Bronchial epithelial cell (primary cell): ENCODE measurements around the gene EXOSC2. TPM values are rescaled to one million over a fixed set of nuclear protein-coding genes. Genes with fewer than 3 reads are reported as not detected.

Experiments
- DNase-seq: peaks from one replicate; pipeline ENCODE4 v3.0.0-alpha.2; 2010; ENCODE audit warnings: low read depth
- FAIRE-seq: peaks from 2 replicates; lab custom pipeline; 2011; peaks lifted over from hg19 to GRCh38; lab: Jason Lieb, UNC
- H3K27me3 ChIP-seq: 2 replicates; pipeline ENCODE4 v1.5.1; 2011; ENCODE audit warnings: low read length; ENCODE audit not compliant: control insufficient read depth, insufficient read depth
- H3K36me3 ChIP-seq: 2 replicates; pipeline ENCODE4 v1.5.1; 2011; ENCODE audit warnings: low read length; ENCODE audit not compliant: control insufficient read depth, insufficient read depth
- H3K4me3 ChIP-seq: 2 replicates; pipeline ENCODE4 v1.5.1; 2011; ENCODE audit warnings: mild to moderate bottlenecking, low read depth, low read length, control low read depth
- total RNA-seq: library from RNA; depleted of rRNA; stranded (reverse); fragments of >200 nt; gene quantifications from 2 replicates; pipeline ENCODE4 v1.2.1, GENCODE V29; 2014
- TF ChIP-seq, protein P1 (sequence below): IDR thresholded peaks from 2 replicates; pipeline ENCODE4 v1.5.1; 2011; ENCODE audit warnings: mild to moderate bottlenecking, moderate library complexity, low read length, control low read depth, inconsistent platforms; ENCODE audit not compliant: insufficient read depth, severe bottlenecking

Gene EXOSC2
- total RNA-seq, 1 donor from 2014 or later: 38.7 TPM

DNA sequence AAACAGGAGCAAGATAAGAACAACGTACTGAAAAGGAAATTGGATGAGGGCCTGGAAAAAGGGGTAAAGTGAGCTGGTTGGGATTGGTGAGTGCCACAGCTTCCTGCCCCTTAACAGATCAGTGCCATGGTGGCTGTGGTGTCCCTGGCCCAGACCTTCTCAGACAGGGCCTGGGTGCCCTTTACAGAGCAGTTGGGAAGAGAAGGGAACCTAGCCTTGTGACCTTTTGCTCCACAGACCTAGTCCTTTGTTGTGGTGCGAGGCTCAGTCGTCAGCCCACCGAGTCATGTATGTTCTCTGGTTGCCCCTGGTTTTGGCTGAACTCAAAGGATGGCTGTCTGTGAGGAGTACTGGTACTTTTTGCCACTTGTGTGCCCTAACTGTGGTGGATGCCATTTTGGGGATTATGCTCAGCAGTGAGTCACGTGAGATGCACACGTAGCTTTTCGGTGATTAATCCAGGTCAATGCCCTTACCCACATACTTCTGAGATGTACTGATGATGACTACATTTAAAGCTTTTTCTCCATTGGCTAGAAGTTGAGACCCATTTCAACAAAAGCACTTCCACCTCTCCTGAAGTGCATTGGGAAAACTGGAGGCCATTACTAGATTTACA lies 48.4 kb downstream of the EXOSC2 start:
- Histone ChIP-seq H3K27me3 (no peaks in the 10 kb centered on the region), H3K36me3 (no peaks in the 10 kb centered on the region), H3K4me3 (no peak overlapping the region)
- TF ChIP-seq, protein P1, sequence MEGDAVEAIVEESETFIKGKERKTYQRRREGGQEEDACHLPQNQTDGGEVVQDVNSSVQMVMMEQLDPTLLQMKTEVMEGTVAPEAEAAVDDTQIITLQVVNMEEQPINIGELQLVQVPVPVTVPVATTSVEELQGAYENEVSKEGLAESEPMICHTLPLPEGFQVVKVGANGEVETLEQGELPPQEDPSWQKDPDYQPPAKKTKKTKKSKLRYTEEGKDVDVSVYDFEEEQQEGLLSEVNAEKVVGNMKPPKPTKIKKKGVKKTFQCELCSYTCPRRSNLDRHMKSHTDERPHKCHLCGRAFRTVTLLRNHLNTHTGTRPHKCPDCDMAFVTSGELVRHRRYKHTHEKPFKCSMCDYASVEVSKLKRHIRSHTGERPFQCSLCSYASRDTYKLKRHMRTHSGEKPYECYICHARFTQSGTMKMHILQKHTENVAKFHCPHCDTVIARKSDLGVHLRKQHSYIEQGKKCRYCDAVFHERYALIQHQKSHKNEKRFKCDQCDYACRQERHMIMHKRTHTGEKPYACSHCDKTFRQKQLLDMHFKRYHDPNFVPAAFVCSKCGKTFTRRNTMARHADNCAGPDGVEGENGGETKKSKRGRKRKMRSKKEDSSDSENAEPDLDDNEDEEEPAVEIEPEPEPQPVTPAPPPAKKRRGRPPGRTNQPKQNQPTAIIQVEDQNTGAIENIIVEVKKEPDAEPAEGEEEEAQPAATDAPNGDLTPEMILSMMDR: no peak
- FAIRE-seq (no peak), DNase-seq (peak; percentile 80)

DNA sequence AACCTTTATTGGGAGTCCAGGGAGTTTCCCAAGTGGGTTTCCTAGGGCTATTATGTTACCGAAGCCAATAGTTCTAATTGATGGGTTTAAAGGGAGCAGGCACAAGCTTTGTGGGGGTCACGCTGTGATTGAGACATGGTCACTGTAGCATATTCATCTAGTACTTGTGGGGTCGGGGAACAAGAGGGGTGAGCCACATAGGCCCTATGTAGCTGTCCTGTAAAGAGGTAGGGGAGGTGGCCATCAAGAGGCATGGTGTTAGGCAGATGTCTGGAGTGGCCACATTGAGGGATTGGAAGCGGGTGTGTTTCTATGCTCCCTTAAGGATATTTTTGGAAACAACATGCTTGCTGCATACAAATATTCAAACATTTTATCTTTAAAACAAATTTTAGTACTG lies 50.1 kb downstream of the EXOSC2 start:
- TF ChIP-seq, protein P1: no peak
- no peak overlapping the region for H3K4me3 ChIP-seq
- no peaks in the 10 kb centered on the region for H3K36me3 ChIP-seq
- no peaks in the 10 kb centered on the region for H3K27me3 ChIP-seq
- FAIRE-seq (no peak), DNase-seq (no peak)

DNA sequence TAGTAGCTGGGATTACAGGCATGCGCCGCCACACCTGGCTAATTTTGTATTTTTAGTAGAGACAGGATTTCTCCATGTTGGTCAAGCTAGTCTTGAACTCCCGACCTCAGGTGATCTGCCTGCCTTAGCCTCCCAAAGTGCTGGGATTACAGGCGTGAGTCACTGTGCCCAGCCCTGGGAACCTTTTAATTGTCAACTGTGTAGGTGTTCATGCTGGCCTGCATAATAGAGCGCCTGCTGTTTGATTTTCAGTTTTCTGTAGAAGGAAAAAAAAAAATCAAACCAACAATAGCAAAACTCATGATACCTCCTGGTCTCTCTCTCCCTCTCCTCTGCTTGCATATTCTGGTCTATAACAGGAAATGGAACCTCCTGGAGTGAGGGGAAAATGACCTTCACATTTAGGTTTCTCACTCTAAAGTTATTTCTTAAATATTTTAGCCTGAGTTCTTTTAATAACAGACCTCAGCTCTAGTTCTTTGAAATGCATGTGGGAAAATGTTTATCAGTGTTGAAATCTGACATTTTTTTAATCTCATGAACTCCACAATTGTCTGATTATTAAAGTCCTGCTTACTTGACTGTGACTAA lies 51.7 kb downstream of the EXOSC2 start:
- TF ChIP-seq, protein P1: no peak
- Histone ChIP-seq H3K4me3 (no peak overlapping the region), H3K36me3 (no peaks in the 10 kb centered on the region), H3K27me3 (no peaks in the 10 kb centered on the region)
- DNase-seq (no peak), FAIRE-seq (no peak)

DNA sequence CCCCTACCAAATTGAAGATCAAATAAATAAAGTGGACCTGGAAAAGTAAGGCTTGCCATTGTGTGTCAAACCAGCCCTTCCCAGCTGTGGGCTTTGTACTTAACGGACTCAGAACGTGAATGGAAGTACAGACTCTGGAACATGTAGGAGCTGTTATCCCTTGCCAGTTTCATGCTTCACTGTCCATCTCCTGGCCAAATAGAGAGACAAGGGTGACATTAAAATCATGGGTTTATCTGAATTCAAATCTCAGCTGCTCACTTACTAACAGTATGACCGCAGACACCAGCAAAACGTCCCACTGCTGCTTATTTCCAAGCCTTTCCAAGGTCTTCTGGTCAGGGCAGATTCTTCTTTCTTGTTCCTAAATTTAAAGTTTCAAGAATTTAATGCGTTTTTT lies 52.2 kb downstream of the EXOSC2 start:
- TF ChIP-seq, protein P1: no peak
- H3K36me3 ChIP-seq: no peaks in the 10 kb centered on the region
- no peak overlapping the region for H3K4me3 ChIP-seq
- no peak for FAIRE-seq
- no peak for DNase-seq
- H3K27me3 ChIP-seq: no peaks in the 10 kb centered on the region

DNA sequence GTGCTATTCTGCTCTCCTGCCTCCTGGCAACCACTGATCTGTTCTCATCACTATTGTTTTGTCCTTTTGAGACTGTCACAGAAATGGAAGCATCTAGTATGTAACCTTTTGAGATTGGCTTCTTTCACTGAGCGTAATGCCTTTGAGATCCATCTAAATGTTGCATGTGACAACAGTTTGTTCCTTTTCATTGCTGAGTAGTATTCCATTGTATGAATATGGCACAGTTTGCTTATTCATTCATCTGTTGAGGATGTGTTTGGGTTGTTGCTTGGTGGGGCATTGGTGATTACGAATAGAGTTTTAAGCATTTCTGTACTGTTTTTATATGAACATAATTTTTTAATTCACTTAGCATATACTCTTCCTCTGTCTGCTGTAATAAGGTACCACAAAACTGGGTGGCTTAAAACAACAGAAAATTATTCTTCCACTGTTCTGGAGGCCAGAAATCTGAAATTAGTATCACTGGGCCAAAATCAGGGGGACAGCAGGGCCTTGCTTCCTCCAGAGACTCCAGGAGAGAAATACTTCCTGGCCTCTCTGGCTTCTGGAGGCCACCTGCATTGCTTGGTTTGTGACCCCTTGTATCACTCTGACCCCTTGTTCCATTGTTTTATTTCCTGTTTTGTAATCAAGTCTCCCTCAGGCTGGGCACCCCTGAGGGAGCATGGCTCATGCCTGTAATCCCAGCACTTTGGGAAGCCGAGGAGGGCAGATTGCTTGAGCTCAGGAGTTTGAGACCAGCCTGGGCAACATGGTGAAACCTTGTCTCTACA lies 53.0 kb downstream of the EXOSC2 start:
- no peak for FAIRE-seq
- no peaks in the 10 kb centered on the region for H3K27me3 ChIP-seq

More for the DNA sequence above, 53.0 kb downstream of the EXOSC2 start:
- TF ChIP-seq, protein P1: no peak
- no peak overlapping the region for H3K4me3 ChIP-seq
- H3K36me3 ChIP-seq: no peaks in the 10 kb centered on the region
- no peak for DNase-seq
